Measurements from ENCODE around the gene EIF2S2.

EIF2S2 gene

DNA sequence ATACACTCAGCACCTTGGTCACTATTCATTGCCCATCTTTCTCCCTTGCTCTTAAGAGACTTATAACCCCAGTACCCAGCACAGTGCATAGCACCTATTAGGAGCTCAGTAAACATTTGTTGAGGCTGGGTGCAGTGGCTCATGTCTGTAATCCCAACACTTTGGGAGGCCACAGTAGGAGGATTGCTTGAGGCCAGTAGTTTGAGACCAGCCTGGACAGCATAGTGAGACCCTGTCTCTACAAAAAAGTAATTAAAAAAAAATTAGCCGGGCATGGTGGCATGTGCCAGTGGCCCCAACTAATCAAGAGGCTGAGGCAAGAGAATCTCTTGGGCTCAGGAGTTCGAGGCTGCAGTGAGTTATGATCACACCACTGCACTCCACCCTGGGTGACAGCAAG lies 8.2 kb upstream of the EIF2S2 start:
- DNase-seq (ENCODE audit: low spot score): no peak

- no peak for DNase-seq (ENCODE audit: low spot score)
Observed at GRCh38 chr20:34115232-34115631, 3.2 kb upstream of the EIF2S2 start.

DNA sequence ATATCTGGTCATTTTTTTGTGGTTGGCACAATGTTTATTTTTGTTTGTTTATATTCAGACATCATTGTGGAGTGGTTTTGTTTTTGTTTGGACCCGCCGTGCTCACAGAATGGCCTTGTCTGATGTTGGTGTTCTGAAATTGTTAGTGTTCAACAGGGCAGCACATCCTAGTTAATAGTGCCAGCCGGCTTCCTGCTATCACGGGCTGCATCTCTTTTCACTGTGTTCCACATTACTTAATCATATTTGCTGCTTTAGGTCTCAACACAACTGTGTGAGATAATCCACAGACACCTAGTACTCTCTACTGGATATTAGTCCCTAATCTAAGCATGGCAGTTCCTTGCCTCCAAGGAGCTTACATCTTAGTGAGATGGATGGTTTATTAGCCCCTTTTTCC lies 2.8 kb upstream of the EIF2S2 start:
- DNase-seq (ENCODE audit: low spot score): no peak

DNA sequence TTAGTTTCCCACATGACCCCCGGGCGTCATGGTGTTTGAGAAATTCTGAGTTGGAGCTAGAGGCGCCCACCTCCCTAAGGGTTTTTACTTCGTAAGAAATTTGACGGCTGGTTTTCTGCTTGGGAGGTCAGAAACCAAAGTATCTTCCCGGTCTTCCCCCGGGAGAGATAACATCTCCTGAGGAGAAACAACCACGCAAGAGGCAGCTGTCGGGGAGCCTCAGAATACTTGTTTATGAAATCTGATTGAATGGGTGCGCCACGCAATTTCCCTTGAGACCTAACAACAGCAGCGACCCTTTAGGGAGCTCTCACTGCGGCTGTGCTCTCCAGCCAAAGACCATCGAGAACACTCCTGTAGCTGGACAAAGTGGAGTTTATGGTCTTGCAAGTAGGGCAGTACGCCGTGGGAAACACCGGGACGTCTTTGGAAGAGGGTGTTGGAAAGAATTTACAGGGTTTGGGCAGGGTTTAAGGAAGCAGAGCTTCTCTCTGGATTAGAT lies 608 bp upstream of the EIF2S2 start:
- DNase-seq (ENCODE audit: low spot score): peak; percentile 72

GRCh38 chr20:34110745-34111641 lies 1.1 kb downstream of the EIF2S2 start:
- no peak for DNase-seq (ENCODE audit: low spot score)

- no peak for DNase-seq (ENCODE audit: low spot score)
Observed at GRCh38 chr20:34110025-34110744, 1.9 kb downstream of the EIF2S2 start.

- no peak for DNase-seq (ENCODE audit: low spot score)
Observed at GRCh38 chr20:34109442-34109841, 2.6 kb downstream of the EIF2S2 start.

GRCh38 chr20:34108616-34109174 lies 3.3 kb downstream of the EIF2S2 start:
- DNase-seq (ENCODE audit: low spot score): no peak

DNA sequence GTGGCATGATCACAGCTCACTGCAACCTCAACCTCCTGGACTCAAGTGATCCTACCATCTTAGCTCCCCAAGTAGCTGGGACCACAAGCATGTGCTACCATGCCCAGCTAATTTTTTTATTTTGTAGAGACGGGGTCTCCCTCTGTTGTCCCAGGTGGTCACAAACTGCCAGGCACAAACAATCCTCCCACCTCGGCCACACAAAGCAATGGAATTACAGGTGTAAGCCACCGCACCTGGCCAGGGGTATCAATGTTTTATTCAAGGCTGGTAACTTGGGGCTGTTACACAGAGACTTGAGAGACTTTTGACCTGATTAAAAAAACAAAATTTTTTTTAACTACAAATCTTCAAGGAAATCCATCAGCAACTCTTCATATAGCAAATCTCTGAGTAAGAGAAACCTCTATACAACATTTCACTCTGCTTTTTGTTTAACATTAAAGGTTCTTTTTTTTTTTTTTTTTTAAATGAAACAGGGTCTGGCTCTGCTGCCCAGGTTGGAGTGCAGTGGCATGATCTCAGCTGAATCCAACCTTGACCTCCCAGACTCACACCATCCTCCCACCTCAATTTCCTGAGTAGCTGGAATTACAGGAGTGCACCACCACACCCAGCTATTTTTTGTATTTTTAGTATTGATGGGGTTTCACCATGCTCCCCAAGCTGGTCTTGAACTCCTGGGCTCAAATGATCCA lies 5.9 kb downstream of the EIF2S2 start:
- DNase-seq (ENCODE audit: low spot score): no peak

GRCh38 chr20:34104059-34104458 lies 8.0 kb downstream of the EIF2S2 start:
- DNase-seq (ENCODE audit: low spot score): no peak

GRCh38 chr20:34102342-34102741 lies 9.7 kb downstream of the EIF2S2 start:
- no peak for DNase-seq (ENCODE audit: low spot score)

- no peak for DNase-seq (ENCODE audit: low spot score)
Observed at GRCh38 chr20:34100576-34100975, 11.5 kb downstream of the EIF2S2 start.

DNA sequence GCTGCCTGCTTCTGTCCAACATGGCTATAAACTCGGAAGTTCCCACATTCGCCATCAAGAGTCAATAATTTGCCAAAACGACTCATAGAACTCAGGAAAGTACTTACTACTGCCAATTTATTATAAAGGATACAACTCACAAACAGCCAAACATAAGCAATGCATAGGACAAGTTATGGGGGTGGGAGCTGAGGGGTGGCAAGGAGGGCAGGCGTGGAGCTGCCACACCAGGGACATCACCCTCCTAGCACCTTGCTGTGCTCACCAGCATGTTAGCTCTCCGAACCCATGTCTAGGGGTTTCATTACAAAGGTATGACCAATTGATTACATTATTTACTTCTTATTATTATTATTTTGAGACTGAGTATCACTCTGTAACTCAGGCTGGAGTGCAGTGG lies 12.4 kb downstream of the EIF2S2 start:
- no peak for DNase-seq (ENCODE audit: low spot score)

DNA sequence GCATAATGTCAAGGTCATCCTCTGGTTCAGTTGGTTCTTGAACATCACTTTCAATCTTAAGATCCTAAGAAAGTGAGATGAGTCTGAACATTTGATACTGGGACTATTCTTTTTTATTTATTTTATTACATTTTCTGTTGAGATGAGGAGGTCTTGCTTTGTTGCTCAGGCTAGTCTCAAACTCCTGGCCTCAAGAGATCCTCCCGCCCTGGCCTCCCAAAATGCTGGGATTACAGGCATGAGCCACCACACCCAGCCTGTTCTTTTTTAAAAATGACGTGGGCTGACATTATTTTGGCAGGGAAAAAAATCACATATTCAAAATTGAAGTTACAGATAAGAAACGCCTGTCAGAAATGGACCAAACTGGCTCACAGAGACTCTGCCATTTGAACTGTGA lies 13.5 kb downstream of the EIF2S2 start:
- DNase-seq (ENCODE audit: low spot score): no peak

- DNase-seq (ENCODE audit: low spot score): no peak
Observed at GRCh38 chr20:34096699-34097444, 15.2 kb downstream of the EIF2S2 start.

- DNase-seq (ENCODE audit: low spot score): no peak
Observed at GRCh38 chr20:34095825-34096224, 16.2 kb downstream of the EIF2S2 start.

DNA sequence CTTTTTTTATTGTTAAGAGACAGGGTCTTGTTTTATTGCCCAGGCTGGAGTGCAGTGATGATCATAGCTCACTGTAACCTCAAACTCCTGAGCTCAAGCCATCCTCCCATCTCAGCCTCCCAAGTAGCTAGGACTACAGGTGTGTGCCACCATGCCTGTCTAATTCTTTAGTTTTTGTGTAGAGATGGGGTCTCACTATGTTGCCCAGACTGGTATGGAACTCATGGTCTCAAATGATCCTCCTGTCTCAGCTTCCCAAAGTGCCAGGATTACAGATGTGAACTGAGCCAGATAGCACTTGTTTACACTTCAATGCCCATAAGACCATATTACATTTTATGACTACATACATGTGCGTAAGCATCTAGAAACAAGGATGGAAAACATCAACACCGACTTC lies 18.1 kb downstream of the EIF2S2 start:
- no peak for DNase-seq (ENCODE audit: low spot score)

- no peak for DNase-seq (ENCODE audit: low spot score)
Observed at GRCh38 chr20:34091637-34092200, 20.3 kb downstream of the EIF2S2 start.

DNA sequence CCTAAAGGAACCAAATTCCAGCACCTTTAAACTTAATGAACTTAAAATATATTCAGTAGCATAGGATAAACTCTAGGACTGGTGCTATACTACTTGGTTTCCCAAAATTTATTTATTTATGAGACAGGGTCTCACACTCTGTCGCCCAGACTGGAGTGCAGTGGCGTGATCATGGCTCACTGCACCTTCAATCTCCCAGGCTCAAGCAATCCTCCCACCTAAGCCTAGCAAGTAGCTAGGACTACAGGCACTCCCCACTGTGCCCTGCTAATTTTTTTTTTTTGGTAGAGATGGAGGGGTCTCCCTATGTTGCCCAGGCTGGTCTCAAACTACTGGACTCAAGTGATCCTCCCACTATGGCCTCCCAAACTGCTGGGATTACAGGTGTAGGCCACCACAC lies 21.4 kb downstream of the EIF2S2 start:
- DNase-seq (ENCODE audit: low spot score): no peak

DNA sequence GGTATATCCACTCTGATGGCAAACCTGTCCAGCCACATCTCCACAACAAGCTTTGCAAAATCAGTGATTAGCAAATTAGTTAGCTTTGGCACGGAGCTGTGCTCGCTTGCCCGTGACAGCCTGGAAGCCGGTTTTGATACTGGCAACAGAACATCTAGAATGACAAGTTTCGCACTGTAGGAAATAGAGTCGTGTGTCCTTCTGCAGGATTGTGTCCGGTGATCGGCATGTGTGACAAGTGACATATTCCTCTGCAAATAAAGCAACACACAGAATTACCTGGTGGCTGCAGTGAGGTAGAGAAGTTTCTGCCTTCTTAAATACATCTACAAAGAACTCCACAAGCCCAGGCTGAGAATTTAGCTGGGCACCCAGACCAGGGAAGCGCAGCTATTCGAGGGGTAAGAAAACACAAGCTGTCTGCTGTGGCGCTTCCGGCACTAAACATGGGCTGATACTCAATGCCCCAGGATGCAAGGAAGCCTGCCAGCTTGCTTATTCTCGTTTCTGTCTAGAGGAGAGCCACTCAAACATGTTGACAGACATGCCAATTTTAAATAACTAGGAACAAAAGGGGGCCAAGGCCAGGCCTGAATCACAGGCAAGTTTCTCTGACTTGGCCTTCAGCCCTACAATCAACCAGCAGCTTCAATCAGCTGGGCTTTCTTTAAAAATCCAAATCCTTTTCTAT lies 22.2 kb downstream of the EIF2S2 start:
- no peak for DNase-seq (ENCODE audit: low spot score)

- DNase-seq (ENCODE audit: low spot score): no peak
Observed at GRCh38 chr20:34089175-34089479, 22.9 kb downstream of the EIF2S2 start.
